Neuronal stem cell (in vitro differentiated cells): ENCODE data around the gene SFT2D3.

Experiments
- DNase-seq: peaks from one replicate; pipeline ENCODE4 v3.0.0-alpha.2; 2013; ENCODE audit warnings: low spot score
- H2AFZ ChIP-seq: one replicate; pipeline ENCODE4 v1.6.1; 2013; ENCODE audit warnings: mild to moderate bottlenecking, low read length, inconsistent platforms
- H2AK5ac ChIP-seq: 2 replicates; pipeline ENCODE4 v1.6.1; 2013; ENCODE audit warnings: low read depth, mild to moderate bottlenecking, inconsistent platforms, low read length, moderate library complexity, mixed read lengths
- H2BK120ac ChIP-seq: 2 replicates; pipeline ENCODE4 v1.6.1; 2013; ENCODE audit warnings: low read depth, mild to moderate bottlenecking, inconsistent platforms, low read length, moderate library complexity, mixed read lengths
- H2BK12ac ChIP-seq: one replicate; pipeline ENCODE4 v1.6.1; 2013; ENCODE audit warnings: low read length, inconsistent platforms
- H2BK15ac ChIP-seq: 2 replicates; pipeline ENCODE4 v1.6.1; 2013; ENCODE audit warnings: mild to moderate bottlenecking, low read length, inconsistent platforms, mixed read lengths
- H2BK5ac ChIP-seq: one replicate; pipeline ENCODE4 v1.6.1; 2013; ENCODE audit warnings: inconsistent platforms, mild to moderate bottlenecking, low read length, moderate library complexity
- H3K14ac ChIP-seq: one replicate; pipeline ENCODE4 v1.6.1; 2013; ENCODE audit warnings: low read length, inconsistent platforms
- H3K18ac ChIP-seq: 2 replicates; pipeline ENCODE4 v1.6.1; 2013; ENCODE audit warnings: low read length, inconsistent platforms
- H3K23ac ChIP-seq: 2 replicates; pipeline ENCODE4 v1.6.1; 2013; ENCODE audit warnings: low read depth, mild to moderate bottlenecking, mixed read lengths, low read length, inconsistent platforms; ENCODE audit not compliant: poor library complexity
- H3K27ac ChIP-seq: replicated peaks from 3 replicates; pipeline ENCODE4 v1.5.1; 2013; ENCODE audit warnings: low read length, inconsistent platforms
- H3K27me3 ChIP-seq, 3 experiments: 2 replicates each; pipeline ENCODE4 v1.6.1; 2013; ENCODE audit warnings: low read length in 3 of 3, mild to moderate bottlenecking in 2 of 3, inconsistent platforms in 1 of 3, low read depth in 1 of 3, mixed read lengths in 1 of 3, moderate library complexity in 1 of 3; ENCODE audit not compliant: control insufficient read depth in 3 of 3, insufficient read depth in 3 of 3
- H3K36me3 ChIP-seq, 2 donors: replicated peaks in 1 of 2; 2 replicates each; pipeline ENCODE4 v1.6.1; 2013; ENCODE audit warnings: low read length in 2 of 2; ENCODE audit not compliant: control insufficient read depth in 2 of 2, insufficient read depth in 2 of 2
- H3K4ac ChIP-seq: 2 replicates; pipeline ENCODE4 v1.6.1; 2013; ENCODE audit warnings: inconsistent platforms, mild to moderate bottlenecking, low read length, moderate library complexity
- H3K4me1 ChIP-seq, 2 donors: 1 replicate in 1 of 2; 2 replicates in 1 of 2; pipeline ENCODE4 v1.6.1; 2013; ENCODE audit warnings: low read length in 2 of 2, low read depth in 1 of 2; ENCODE audit not compliant: control insufficient read depth in 2 of 2, insufficient read depth in 1 of 2
- H3K4me2 ChIP-seq: one replicate; pipeline ENCODE4 v1.6.1; 2013; ENCODE audit warnings: mild to moderate bottlenecking, low read length, inconsistent platforms; ENCODE audit not compliant: insufficient read depth, poor library complexity, severe bottlenecking
- H3K4me3 ChIP-seq, 2 donors: 2 replicates each; pipeline ENCODE4 v1.5.1; 2013; ENCODE audit warnings: low read length in 2 of 2, mild to moderate bottlenecking in 2 of 2, inconsistent platforms in 1 of 2, moderate library complexity in 1 of 2
- H3K79me1 ChIP-seq: one replicate; pipeline ENCODE4 v1.6.1; 2013; ENCODE audit warnings: low read depth, mild to moderate bottlenecking, inconsistent platforms, low read length, moderate library complexity
- H3K9ac ChIP-seq: one replicate; pipeline ENCODE4 v1.6.1; 2013; ENCODE audit warnings: mild to moderate bottlenecking, low read depth, low read length, inconsistent platforms; ENCODE audit not compliant: poor library complexity
- H3K9me3 ChIP-seq, 2 donors: replicated peaks in 1 of 2; 2 replicates each; pipeline versions ENCODE3 to v1.6.1; 2013; ENCODE audit warnings: low read length in 2 of 2, mild to moderate bottlenecking in 2 of 2, inconsistent platforms in 1 of 2, low read depth in 1 of 2, mixed read lengths in 1 of 2, moderate library complexity in 1 of 2; ENCODE audit not compliant: control insufficient read depth in 2 of 2, insufficient read depth in 1 of 2
- H4K8ac ChIP-seq: one replicate; pipeline ENCODE4 v1.6.1; 2013; ENCODE audit warnings: low read depth, mild to moderate bottlenecking, inconsistent platforms, low read length, moderate library complexity
- H4K91ac ChIP-seq: one replicate; pipeline ENCODE4 v1.6.1; 2013; ENCODE audit warnings: low read length, low read depth, mild to moderate bottlenecking, inconsistent platforms; ENCODE audit not compliant: poor library complexity
- WGBS, 2 donors: extraction: QIAGEN DNeasy Blood & Tissue Kit; methylation state at CpG; one replicate each; pipeline ENCODE4 v1.1.7; 2013; ENCODE audit warnings: missing lambda C conversion rate in 2 of 2, mixed read lengths in 1 of 2; ENCODE audit not compliant: insufficient read length in 2 of 2, insufficient replicate concordance in 1 of 2; ENCODE audit errors: extremely low coverage in 2 of 2; 5-methylcytosine and 5-hydroxymethylcytosine counted together

SFT2D3 gene

GRCh38 chr2:127681976-127682857 is 19.1 kb upstream of the SFT2D3 start:
- WGBS, 2 donors, result no CpG with 5 or more reads among the region's 6 CpGs
- no peak for DNase-seq
- no peak overlapping the region for H3K4me3 ChIP-seq

DNA sequence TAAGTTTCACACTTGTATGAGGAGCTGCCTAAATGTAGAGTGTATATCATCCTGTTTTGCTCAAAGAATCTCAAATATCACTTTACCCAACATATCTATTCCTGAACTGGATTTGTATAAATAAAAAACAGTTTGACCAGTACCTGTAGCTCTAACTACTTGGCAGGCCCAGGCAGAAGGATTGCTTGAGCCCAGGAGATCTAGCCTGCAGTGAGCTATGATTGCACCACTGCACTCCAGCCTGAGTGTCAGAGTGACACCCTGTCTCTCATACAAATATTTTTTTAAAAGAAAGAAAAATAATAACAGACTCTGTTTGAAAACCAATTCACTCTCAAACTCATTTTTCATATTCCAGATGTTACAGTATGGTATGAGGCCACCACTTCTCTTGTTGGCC is 18.2 kb upstream of the SFT2D3 start:
- H2BK15ac ChIP-seq, result no peak overlapping the region
- no peak overlapping the region for H2AK5ac ChIP-seq
- no peak overlapping the region for H3K4ac ChIP-seq
- H3K9ac ChIP-seq, result no peak overlapping the region
- peaks cover 3 to 10% of the 10 kb centered on the region in 2 donors for H3K4me1 ChIP-seq
- H3K23ac ChIP-seq, result no peak overlapping the region
- no peak overlapping the region for H2BK12ac ChIP-seq
- no peaks in the 10 kb centered on the region for H3K9me3 ChIP-seq
- no peak overlapping the region for H2AFZ ChIP-seq
- H2BK5ac ChIP-seq, result no peak overlapping the region
- no peak overlapping the region for H4K8ac ChIP-seq
- no peak overlapping the region for H3K14ac ChIP-seq
- DNase-seq, result no peak
- no peak overlapping the region for H3K4me2 ChIP-seq
- peaks cover 0 to 47% (median 0%) of the 10 kb centered on the region in 3 experiments for H3K27me3 ChIP-seq
- H3K36me3 ChIP-seq, result no peaks in the 10 kb centered on the region
- no peak overlapping the region for H4K91ac ChIP-seq
- no peak overlapping the region for H3K4me3 ChIP-seq
- H3K79me1 ChIP-seq, result no peaks in the 10 kb centered on the region
- H2BK120ac ChIP-seq, result no peak overlapping the region
- H3K27ac ChIP-seq, result no peak overlapping the region
- H3K18ac ChIP-seq, result no peak overlapping the region

More at GRCh38 chr2:127681976-127682857, 19.1 kb upstream of the SFT2D3 start:
- no peak overlapping the region for H2BK120ac ChIP-seq
- no peak overlapping the region for H4K8ac ChIP-seq
- no peak overlapping the region for H2BK5ac ChIP-seq
- H3K9me3 ChIP-seq, result no peaks in the 10 kb centered on the region
- H2BK12ac ChIP-seq, result no peak overlapping the region
- no peak overlapping the region for H3K4me2 ChIP-seq
- H3K79me1 ChIP-seq, result no peaks in the 10 kb centered on the region
- H3K23ac ChIP-seq, result no peak overlapping the region
- H3K27me3 ChIP-seq, result peaks cover 0 to 56% (median 2%) of the 10 kb centered on the region in 3 experiments
- no peak overlapping the region for H3K4ac ChIP-seq
- H3K9ac ChIP-seq, result no peak overlapping the region
- H2BK15ac ChIP-seq, result no peak overlapping the region
- no peak overlapping the region for H3K18ac ChIP-seq
- H3K14ac ChIP-seq, result no peak overlapping the region
- H4K91ac ChIP-seq, result no peak overlapping the region
- H3K27ac ChIP-seq, result no peak overlapping the region
- H2AK5ac ChIP-seq, result no peak overlapping the region
- no peak overlapping the region for H2AFZ ChIP-seq
- no peaks in the 10 kb centered on the region for H3K36me3 ChIP-seq
- H3K4me1 ChIP-seq, result peaks cover 3 to 10% of the 10 kb centered on the region in 2 donors

GRCh38 chr2:127683757-127684156 is 17.5 kb upstream of the SFT2D3 start:
- no CpG with 5 or more reads among the region's 15 CpGs for WGBS, 2 donors
- Histone ChIP-seq H3K23ac (no peak overlapping the region), H3K18ac (peak overlapping the region; percentile 84), H3K4me3 (peak overlapping the region in 1 of 2 donors; percentile 67), H2BK120ac (no peak overlapping the region), H3K4me2 (no peak overlapping the region), H3K4me1 (peaks cover 3 to 10% of the 10 kb centered on the region in 2 donors), H4K8ac (peak overlapping the region; percentile 23), H2BK12ac (peak overlapping the region; percentile 88), H2BK5ac (no peak overlapping the region), H3K36me3 (no peaks in the 10 kb centered on the region), H2AFZ (peak overlapping the region; percentile 56), H3K14ac (peak overlapping the region; percentile 87), H3K4ac (peak overlapping the region; percentile 43), H3K79me1 (no peaks in the 10 kb centered on the region), H3K9me3 (peaks cover 0 to under 1% of the 10 kb centered on the region in 2 donors), H2BK15ac (no peak overlapping the region), H4K91ac (no peak overlapping the region), H3K27me3 (peaks cover 0 to 40% (median 0%) of the 10 kb centered on the region in 3 experiments), H3K9ac (peak overlapping the region; percentile 68), H2AK5ac (peak overlapping the region; percentile 82), H3K27ac (no peak overlapping the region)
- DNase-seq, result no peak

- Histone ChIP-seq H4K91ac (no peak overlapping the region), H3K4me3 (no peak overlapping the region), H3K27ac (no peak overlapping the region), H3K4me2 (no peak overlapping the region), H2AK5ac (no peak overlapping the region), H2BK15ac (no peak overlapping the region), H3K9ac (no peak overlapping the region), H3K27me3 (peaks cover 0 to 23% (median 0%) of the 10 kb centered on the region in 3 experiments), H3K14ac (no peak overlapping the region), H2AFZ (no peak overlapping the region), H3K79me1 (no peaks in the 10 kb centered on the region), H2BK120ac (no peak overlapping the region), H3K4me1 (peaks cover 3 to 10% of the 10 kb centered on the region in 2 donors), H3K36me3 (no peaks in the 10 kb centered on the region), H3K18ac (no peak overlapping the region), H3K4ac (no peak overlapping the region), H3K23ac (no peak overlapping the region), H2BK12ac (no peak overlapping the region), H3K9me3 (peaks cover 4 to 6% of the 10 kb centered on the region in 2 donors), H4K8ac (no peak overlapping the region), H2BK5ac (no peak overlapping the region)
- no peak for DNase-seq
- no CpG with 5 or more reads among the region's 8 CpGs for WGBS, 2 donors
Measured at GRCh38 chr2:127685410-127686080, 15.8 kb upstream of the SFT2D3 start.
